Esophagus squamous epithelium (tissue), 5 donors: ENCODE data around the gene DNASE2. TPM values are rescaled to one million over a fixed set of nuclear protein-coding genes. Genes with fewer than 3 reads are reported as not detected.
A peak's percentile ranks its signal among the peaks of the same experiment; 100 is the strongest.
"Not testable (repeated sequence)": the region's sequence is repeated elsewhere in the genome, so short reads cannot be mapped to it uniquely, and the experiment has no call there.

Source experiments
- DNase-seq: peaks from one replicate; lab custom pipeline; 2025; lab: John Stamatoyannopoulos, UW
- H3K27ac ChIP-seq, 4 donors: fragments of 200-600 bp; sonication (generic); one replicate each; pipeline ENCODE4 v1.5.1; 2016 to 2019; ENCODE audit warnings: mild to moderate bottlenecking in 1 of 4
- H3K27me3 ChIP-seq, 4 donors: fragments of 200-600 bp; sonication (generic); 1 replicate in 3 of 4; 2 replicates in 1 of 4; pipeline versions ENCODE4 v1.5.1 to v1.6.0; 2017 to 2021; ENCODE audit warnings: antibody characterized with exemption in 1 of 4
- H3K36me3 ChIP-seq, 3 donors: fragments of 200-600 bp; sonication (generic); one replicate each; pipeline ENCODE4 v1.5.1; 2016 to 2019
- H3K4me1 ChIP-seq, 3 donors: fragments of 200-600 bp; sonication (generic); one replicate each; pipeline ENCODE4 v1.5.1; 2017 to 2019
- H3K4me3 ChIP-seq, 4 donors: fragments of 200-600 bp; sonication (generic); 1 replicate in 3 of 4; 2 replicates in 1 of 4; pipeline ENCODE4 v1.5.1; 2016 to 2019; ENCODE audit warnings: mild to moderate bottlenecking in 2 of 4, moderate library complexity in 1 of 4
- H3K9me3 ChIP-seq, 3 donors: fragments of 200-600 bp; sonication (generic); one replicate each; pipeline ENCODE4 v1.5.1; 2016 to 2019
- CTCF ChIP-seq, 6 experiments: fragments of 450-650 bp in 4 of 6; fragments of 200-600 bp in 2 of 6; sonication (generic) in 2 of 6; IDR thresholded peaks; one replicate each; pipeline ENCODE4 v1.5.1; 2016 to 2019; ENCODE audit warnings: antibody characterized with exemption in 6 of 6, mild to moderate bottlenecking in 4 of 6, moderate library complexity in 4 of 6
- POLR2A ChIP-seq, 4 donors: fragments of 450-650 bp; IDR thresholded peaks; one replicate each; pipeline ENCODE4 v1.6.1; 2017; ENCODE audit warnings: antibody characterized with exemption in 4 of 4, mild to moderate bottlenecking in 4 of 4, moderate library complexity in 3 of 4
- WGBS, 2 donors: methylation state at CpG; one replicate each; pipeline ENCODE4 v1.1.5; 2018; 5-methylcytosine and 5-hydroxymethylcytosine counted together
- intact Hi-C: fragments of 100-400 bp; cut with DNase I; formaldehyde crosslinking; loops from one replicate; pipeline ENCODE4 v1.15.0; 2022
- total RNA-seq, 4 donors: library from RNA; depleted of rRNA; stranded (reverse); fragments of >200 nt; gene quantifications; one replicate each; pipeline ENCODE4 v1.1.0, GENCODE V29; 2016
- donor health status: DM: yes; HTN: yes; CAD: no.

The DNASE2 gene
- total RNA-seq, 4 donors from 2014 or later = 12.3 to 27.9 (median 20.4) TPM

- no peak for DNase-seq
- peaks cover under 1 to 13% (median 2%) of the 10 kb centered on the region in 3 donors for H3K36me3 ChIP-seq
- no peaks in the 10 kb centered on the region for H3K9me3 ChIP-seq
- H3K4me1 ChIP-seq = peaks cover 9 to 28% (median 13%) of the 10 kb centered on the region in 3 donors
- H3K27me3 ChIP-seq = no peaks in the 10 kb centered on the region
- 88% methylated on average over 7 to 13 of the region's 14 CpGs for WGBS, 2 donors
- TF ChIP-seq POLR2A (IDR thresholded peaks at IDR 0.05) (no peak), CTCF (IDR thresholded peaks at IDR 0.05) (no peak)
- intact Hi-C loops = no loop called here
- H3K27ac ChIP-seq = no peak overlapping the region
- no peak overlapping the region for H3K4me3 ChIP-seq
Measured at GRCh38 chr19:12918253-12918652, 37.0 kb upstream of the DNASE2 start.

- peaks cover 21 to 45% (median 26%) of the 10 kb centered on the region in 3 donors for H3K4me1 ChIP-seq
- H3K9me3 ChIP-seq, H3K4me3 ChIP-seq, DNase-seq, H3K36me3 ChIP-seq, H3K27me3 ChIP-seq, H3K27ac ChIP-seq, intact Hi-C loops: not testable (repeated sequence)
- 81 to 100% methylated on average over 3 to 4 of the region's 4 CpGs for WGBS, 2 donors
Measured at GRCh38 chr19:12915860-12916259, 34.6 kb upstream of the DNASE2 start.

GRCh38 chr19:12913851-12914690 lies 32.8 kb upstream of the DNASE2 start:
- Histone ChIP-seq H3K36me3 (no peaks in the 10 kb centered on the region), H3K27me3 (no peaks in the 10 kb centered on the region), H3K4me1 (peaks cover 21 to 37% (median 26%) of the 10 kb centered on the region in 3 donors), H3K9me3 (no peaks in the 10 kb centered on the region), H3K27ac (peak overlapping the region; percentile 64 to 88 (median 84)), H3K4me3 (no peak overlapping the region)
- TF ChIP-seq POLR2A (IDR thresholded peaks at IDR 0.05) (no peak), CTCF (IDR thresholded peaks at IDR 0.05) (no peak)
- intact Hi-C loops = no loop called here
- 37 to 52% methylated on average over 9 to 11 of the region's 12 CpGs for WGBS, 2 donors
- DNase-seq = no peak

GRCh38 chr19:12913011-12913561 lies 31.8 kb upstream of the DNASE2 start:
- intact Hi-C loops = no loop called here
- 4 to 26% methylated on average over 9 to 15 of the region's 22 CpGs for WGBS, 2 donors
- peaks cover 21 to 32% (median 22%) of the 10 kb centered on the region in 3 donors for H3K4me1 ChIP-seq
- DNase-seq = no peak
- TF ChIP-seq CTCF (IDR thresholded peaks at IDR 0.05) (no peak), POLR2A (IDR thresholded peaks at IDR 0.05) (no peak)
- H3K27ac ChIP-seq = peak overlapping the region; percentile 64 to 88 (median 84)
- no peaks in the 10 kb centered on the region for H3K36me3 ChIP-seq
- H3K27me3 ChIP-seq = no peaks in the 10 kb centered on the region
- H3K9me3 ChIP-seq = no peaks in the 10 kb centered on the region
- peak overlapping the region in 3 of 4 donors; percentile 29 to 54 (median 35) for H3K4me3 ChIP-seq

- peak overlapping the region; percentile 64 to 88 (median 84) for H3K27ac ChIP-seq
- TF ChIP-seq POLR2A (IDR thresholded peaks at IDR 0.05) (no peak), CTCF (IDR thresholded peaks at IDR 0.05) (no peak)
- H3K4me1 ChIP-seq = peaks cover 21 to 32% (median 22%) of the 10 kb centered on the region in 3 donors
- intact Hi-C loops = no loop called here
- WGBS, 2 donors = 24 to 29% methylated on average over 4 of the region's 4 CpGs
- H3K36me3 ChIP-seq = no peaks in the 10 kb centered on the region
- no peak for DNase-seq
- no peaks in the 10 kb centered on the region for H3K27me3 ChIP-seq
- H3K4me3 ChIP-seq = peak overlapping the region in 3 of 4 donors; percentile 29 to 54 (median 35)
- H3K9me3 ChIP-seq = no peaks in the 10 kb centered on the region
Measured at GRCh38 chr19:12912571-12912970, 31.3 kb upstream of the DNASE2 start.
